Hematopoietic multipotent progenitor cell treated with erythropoietin and hydrocortisone succinate and interleukin-3 and kit ligand, for 17 days (in vitro differentiated cells): ENCODE data around the gene SPPL2A.
"Not testable (repeated sequence)": the region's sequence is repeated elsewhere in the genome, so short reads cannot be mapped to it uniquely, and the experiment has no call there.

Source experiments
- DNase-seq: peaks from one replicate; pipeline ENCODE4 v3.0.0-alpha.2; 2015; ENCODE audit warnings: low spot score

The SPPL2A gene

GRCh38 chr15:50765195-50765967 lies at the start of gene SPPL2A:
Gene SPPL2A (minus strand): TSS chr15:50765706. CDS start chr15:50765533, 173 bp downstream.
- peak; percentile 64 for DNase-seq

- DNase-seq: no peak
These were observed 49.1 kb upstream of the SPPL2A start for GRCh38 chr15:50814634-50815033.

GRCh38 chr15:50813865-50814264 lies 48.4 kb upstream of the SPPL2A start:
- DNase-seq: no peak

GRCh38 chr15:50813089-50813488 lies 47.6 kb upstream of the SPPL2A start:
- no peak for DNase-seq

- DNase-seq: not testable (repeated sequence)
These were observed 46.6 kb upstream of the SPPL2A start for GRCh38 chr15:50812181-50812506.

- DNase-seq: not testable (repeated sequence)
These were observed 46.1 kb upstream of the SPPL2A start for GRCh38 chr15:50811461-50812180.

GRCh38 chr15:50810128-50810527 lies 44.6 kb upstream of the SPPL2A start:
- no peak for DNase-seq

GRCh38 chr15:50808728-50809127 lies 43.2 kb upstream of the SPPL2A start:
- DNase-seq: no peak

- no peak for DNase-seq
These were observed 38.1 kb upstream of the SPPL2A start for GRCh38 chr15:50803479-50804180.

GRCh38 chr15:50800715-50801114 lies 35.2 kb upstream of the SPPL2A start:
- no peak for DNase-seq

- no peak for DNase-seq
These were observed 33.2 kb upstream of the SPPL2A start for GRCh38 chr15:50798684-50799083.

GRCh38 chr15:50797926-50798325 lies 32.4 kb upstream of the SPPL2A start:
- no peak for DNase-seq

GRCh38 chr15:50791486-50791885 lies 26.0 kb upstream of the SPPL2A start:
- DNase-seq: no peak

- DNase-seq: no peak
These were observed 25.4 kb upstream of the SPPL2A start for GRCh38 chr15:50790778-50791453.

- no peak for DNase-seq
These were observed 21.4 kb upstream of the SPPL2A start for GRCh38 chr15:50786871-50787270.

GRCh38 chr15:50786438-50786837 lies 20.9 kb upstream of the SPPL2A start:
- DNase-seq: no peak

- no peak for DNase-seq
These were observed 18.4 kb upstream of the SPPL2A start for GRCh38 chr15:50783895-50784294.

- no peak for DNase-seq
These were observed 17.9 kb upstream of the SPPL2A start for GRCh38 chr15:50783411-50783810.

- DNase-seq: no peak
These were observed 12.6 kb upstream of the SPPL2A start for GRCh38 chr15:50778086-50778485.

GRCh38 chr15:50777042-50777441 lies 11.5 kb upstream of the SPPL2A start:
- DNase-seq: no peak

GRCh38 chr15:50774450-50774849 lies 8.9 kb upstream of the SPPL2A start:
- DNase-seq: no peak

GRCh38 chr15:50773389-50773788 lies 7.9 kb upstream of the SPPL2A start:
- no peak for DNase-seq
